H9 (cell line): ENCODE results near the gene FOXF1. TPM values are rescaled to one million over a fixed set of nuclear protein-coding genes. Genes with fewer than 3 reads are reported as not detected.

Experiments
- DNase-seq: peaks from one replicate; pipeline ENCODE4 v3.0.0-alpha.2; 2017
- H2AFZ ChIP-seq: one replicate; pipeline ENCODE4 v1.6.1; 2013; ENCODE audit warnings: mild to moderate bottlenecking, low read length, control low read depth, moderate library complexity
- H2AK5ac ChIP-seq: 2 replicates; pipeline ENCODE4 v1.6.1; 2013; ENCODE audit warnings: low read length, control low read depth, mixed read lengths; ENCODE audit not compliant: insufficient read length
- H2BK120ac ChIP-seq: one replicate; pipeline ENCODE4 v1.6.1; 2013; ENCODE audit warnings: low read depth, mild to moderate bottlenecking, low read length, control low read depth, inconsistent platforms; ENCODE audit not compliant: poor library complexity, severe bottlenecking
- H2BK12ac ChIP-seq: 2 replicates; pipeline ENCODE4 v1.6.1; 2013; ENCODE audit warnings: low read length, control low read depth, mixed read lengths, low read depth; ENCODE audit not compliant: insufficient read length
- H2BK15ac ChIP-seq: 2 replicates; pipeline ENCODE4 v1.6.1; 2013; ENCODE audit warnings: low read depth, low read length, control low read depth
- H2BK20ac ChIP-seq: one replicate; pipeline ENCODE4 v1.6.1; 2013; ENCODE audit warnings: low read depth, mild to moderate bottlenecking, low read length, control low read depth, inconsistent platforms; ENCODE audit not compliant: poor library complexity, severe bottlenecking
- H2BK5ac ChIP-seq: 2 replicates; pipeline ENCODE4 v1.6.1; 2013; ENCODE audit warnings: low read length, control low read depth, mixed read lengths; ENCODE audit not compliant: insufficient read length
- H3K14ac ChIP-seq: 2 replicates; pipeline ENCODE4 v1.6.1; 2013; ENCODE audit warnings: low read length, control low read depth; ENCODE audit not compliant: insufficient read depth
- H3K18ac ChIP-seq: 2 replicates; pipeline ENCODE4 v1.6.1; 2013; ENCODE audit warnings: low read depth, mild to moderate bottlenecking, mixed read lengths, low read length, control low read depth; ENCODE audit not compliant: insufficient read length
- H3K23ac ChIP-seq: 2 replicates; pipeline ENCODE4 v1.6.1; 2013; ENCODE audit warnings: low read length, control low read depth, mixed read lengths, low read depth; ENCODE audit not compliant: insufficient read length
- H3K23me2 ChIP-seq: 2 replicates; pipeline ENCODE4 v1.6.1; 2013; ENCODE audit warnings: low read depth, mild to moderate bottlenecking, mixed read lengths, low read length, control low read depth; ENCODE audit not compliant: insufficient read length, poor library complexity, severe bottlenecking
- H3K27ac ChIP-seq: 2 replicates; pipeline ENCODE4 v1.5.1; 2013; ENCODE audit warnings: low read length, control low read depth, mixed read lengths, low read depth; ENCODE audit not compliant: insufficient read length
- H3K27me3 ChIP-seq: 2 replicates; pipeline ENCODE4 v1.6.1; 2013; ENCODE audit warnings: low read length, control low read depth, inconsistent platforms; ENCODE audit not compliant: insufficient read depth
- H3K4ac ChIP-seq: 2 replicates; pipeline ENCODE4 v1.6.1; 2013; ENCODE audit warnings: low read depth, mild to moderate bottlenecking, control low read depth, inconsistent platforms, low read length, moderate library complexity
- H3K4me1 ChIP-seq: 2 replicates; pipeline ENCODE4 v1.6.1; 2013; ENCODE audit warnings: low read length, control low read depth, inconsistent platforms; ENCODE audit not compliant: insufficient read depth
- H3K4me2 ChIP-seq: 2 replicates; pipeline ENCODE4 v1.6.1; 2013; ENCODE audit warnings: low read length, control low read depth, mixed read lengths; ENCODE audit not compliant: insufficient read length, insufficient read depth
- H3K56ac ChIP-seq: 2 replicates; pipeline ENCODE4 v1.6.1; 2013; ENCODE audit warnings: low read depth, mild to moderate bottlenecking, mixed read lengths, low read length, control low read depth; ENCODE audit not compliant: insufficient read length
- H3K79me1 ChIP-seq: 2 replicates; pipeline ENCODE4 v1.6.1; 2013; ENCODE audit warnings: low read depth, mild to moderate bottlenecking, moderate library complexity, low read length, control low read depth, inconsistent platforms; ENCODE audit not compliant: insufficient read depth, poor library complexity, severe bottlenecking
- H3K79me2 ChIP-seq: 2 replicates; pipeline ENCODE4 v1.6.1; 2013; ENCODE audit warnings: low read length, control low read depth, inconsistent platforms; ENCODE audit not compliant: insufficient read depth
- H3K9ac ChIP-seq: 2 replicates; pipeline ENCODE4 v1.6.1; 2013; ENCODE audit warnings: low read length, control low read depth, mixed read lengths; ENCODE audit not compliant: insufficient read length; ENCODE audit errors: extremely low read depth
- H3K9me3 ChIP-seq: one replicate; pipeline ENCODE4 v1.6.1; 2013; ENCODE audit warnings: low read depth, low read length, inconsistent platforms; ENCODE audit not compliant: control insufficient read depth
- H3T11ph ChIP-seq: one replicate; pipeline ENCODE4 v1.6.1; 2013; ENCODE audit warnings: mild to moderate bottlenecking, low read length, control low read depth, inconsistent platforms
- H4K20me1 ChIP-seq: one replicate; pipeline ENCODE4 v1.6.1; 2013; ENCODE audit not compliant: control insufficient read depth, insufficient read length, insufficient read depth
- H4K5ac ChIP-seq: 2 replicates; pipeline ENCODE4 v1.6.1; 2013; ENCODE audit warnings: low read depth, mild to moderate bottlenecking, mixed read lengths, low read length, control low read depth; ENCODE audit not compliant: insufficient read length
- H4K8ac ChIP-seq: replicated peaks from 2 replicates; pipeline ENCODE4 v1.6.1; 2013; ENCODE audit warnings: low read length, control low read depth, mixed read lengths, low read depth; ENCODE audit not compliant: insufficient read length
- H4K91ac ChIP-seq: 2 replicates; pipeline ENCODE4 v1.6.1; 2013; ENCODE audit warnings: low read depth, mild to moderate bottlenecking, moderate library complexity, mixed read lengths, low read length, control low read depth; ENCODE audit not compliant: insufficient read length
- H3K27ac Mint-ChIP-seq, 3 experiments: 2 replicates in 2 of 3; 3 replicates in 1 of 3; pipeline ENCODE4 v1.8.0; 2020 to 2021; ENCODE audit warnings: mixed read lengths in 3 of 3, mild to moderate bottlenecking in 1 of 3, moderate library complexity in 1 of 3
- H3K27me3 Mint-ChIP-seq: 2 replicates; pipeline ENCODE4 v1.8.0; 2021; ENCODE audit warnings: low read depth, mild to moderate bottlenecking, moderate library complexity, mixed read lengths
- H3K36me3 Mint-ChIP-seq, 3 experiments: 2 replicates in 2 of 3; 3 replicates in 1 of 3; pipeline ENCODE4 v1.8.0; 2020 to 2021; ENCODE audit warnings: low read depth in 3 of 3, mixed read lengths in 3 of 3; ENCODE audit not compliant: insufficient read depth in 1 of 3
- H3K4me1 Mint-ChIP-seq, 2 experiments: 2 replicates each; pipeline ENCODE4 v1.8.0; 2020; ENCODE audit warnings: mixed read lengths in 2 of 2
- H3K4me3 Mint-ChIP-seq, 2 experiments: 2 replicates in 1 of 2; 3 replicates in 1 of 2; pipeline ENCODE4 v1.8.0; 2020 to 2021; ENCODE audit warnings: mild to moderate bottlenecking in 2 of 2, mixed read lengths in 2 of 2, moderate library complexity in 1 of 2
- H3K9me3 Mint-ChIP-seq, 2 experiments: 2 replicates in 1 of 2; 3 replicates in 1 of 2; pipeline ENCODE4 v1.8.0; 2020; ENCODE audit warnings: mild to moderate bottlenecking in 2 of 2, mixed read lengths in 2 of 2, moderate library complexity in 1 of 2
- WGBS: extraction: QIAGEN DNeasy Blood & Tissue Kit; methylation state at CpG from one replicate; pipeline ENCODE4 v1.1.7; 2013; ENCODE audit warnings: missing lambda C conversion rate, low lambda C conversion rate, mixed read lengths; ENCODE audit not compliant: insufficient read length; ENCODE audit errors: extremely low coverage; 5-methylcytosine and 5-hydroxymethylcytosine counted together
- total RNA-seq: library from RNA; stranded (reverse); gene quantifications from 2 replicates; pipeline ENCODE4 v1.2.1, GENCODE V29; 2021
- TF ChIP-seq, protein P1 (sequence below): fragments of 200-600 bp; sonication (generic); conservative IDR thresholded peaks from 3 replicates; pipeline ENCODE4 v1.8.0; 2021; ENCODE audit warnings: antibody characterized with exemption, mild to moderate bottlenecking

FOXF1 gene
- total RNA-seq, 1 experiment from 2014 or later: not detected

DNA sequence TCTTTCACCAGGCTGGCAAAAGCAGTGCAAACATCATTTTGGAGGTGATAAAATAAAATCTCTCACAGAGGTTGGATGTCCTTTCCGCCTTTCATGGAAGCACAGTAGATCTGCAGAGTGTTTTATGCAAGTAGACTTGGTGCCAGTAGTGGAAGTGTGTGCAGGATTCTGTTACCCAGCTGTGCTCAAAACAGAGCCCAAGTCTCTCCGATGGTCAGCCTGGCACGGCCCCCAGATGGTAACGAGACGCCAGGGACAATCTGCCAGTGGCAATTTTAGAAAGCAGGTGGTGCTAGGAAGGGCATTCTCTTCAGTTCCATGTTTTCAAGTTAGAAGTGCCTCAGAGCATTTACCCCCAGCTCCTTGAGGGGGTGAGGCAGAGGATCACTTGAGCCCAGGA lies 46.2 kb downstream of the FOXF1 start:
- H3K4me1 Mint-ChIP-seq: peaks cover 0 to 11% of the 10 kb centered on the region in 2 experiments; a peak in 2 of 4 replicates
- H3K23ac ChIP-seq: no peak overlapping the region
- no peak overlapping the region for H3K4me2 ChIP-seq
- no peak overlapping the region for H2BK5ac ChIP-seq
- no peaks in the 10 kb centered on the region for H3K4me1 ChIP-seq
- H3K9me3 Mint-ChIP-seq: no peaks in the 10 kb centered on the region; a peak in 1 of 5 replicates
- H3K9ac ChIP-seq: no peak overlapping the region
- no peak overlapping the region for H4K8ac ChIP-seq
- H2BK20ac ChIP-seq: no peak overlapping the region
- H3K18ac ChIP-seq: no peak overlapping the region
- H3K27me3 ChIP-seq: no peaks in the 10 kb centered on the region
- no peaks in the 10 kb centered on the region for H3K79me2 ChIP-seq
- H2BK15ac ChIP-seq: no peak overlapping the region
- no peak overlapping the region for H3K27ac ChIP-seq
- no CpG with 5 or more reads among the region's 5 CpGs for WGBS
- H2BK120ac ChIP-seq: no peak overlapping the region
- no peak overlapping the region for H4K91ac ChIP-seq
- no peak overlapping the region for H4K5ac ChIP-seq
- H3K9me3 ChIP-seq: no peaks in the 10 kb centered on the region
- H3K27me3 Mint-ChIP-seq: peaks cover 4% of the 10 kb centered on the region
- no peak overlapping the region for H3K4ac ChIP-seq
- H3K23me2 ChIP-seq: peaks cover 6% of the 10 kb centered on the region
- no peak overlapping the region for H2BK12ac ChIP-seq
- H3K4me3 Mint-ChIP-seq: no peak overlapping the region
- H3K14ac ChIP-seq: no peak overlapping the region
- no peaks in the 10 kb centered on the region for H3K36me3 Mint-ChIP-seq
- no peak for DNase-seq
- TF ChIP-seq, protein P1, sequence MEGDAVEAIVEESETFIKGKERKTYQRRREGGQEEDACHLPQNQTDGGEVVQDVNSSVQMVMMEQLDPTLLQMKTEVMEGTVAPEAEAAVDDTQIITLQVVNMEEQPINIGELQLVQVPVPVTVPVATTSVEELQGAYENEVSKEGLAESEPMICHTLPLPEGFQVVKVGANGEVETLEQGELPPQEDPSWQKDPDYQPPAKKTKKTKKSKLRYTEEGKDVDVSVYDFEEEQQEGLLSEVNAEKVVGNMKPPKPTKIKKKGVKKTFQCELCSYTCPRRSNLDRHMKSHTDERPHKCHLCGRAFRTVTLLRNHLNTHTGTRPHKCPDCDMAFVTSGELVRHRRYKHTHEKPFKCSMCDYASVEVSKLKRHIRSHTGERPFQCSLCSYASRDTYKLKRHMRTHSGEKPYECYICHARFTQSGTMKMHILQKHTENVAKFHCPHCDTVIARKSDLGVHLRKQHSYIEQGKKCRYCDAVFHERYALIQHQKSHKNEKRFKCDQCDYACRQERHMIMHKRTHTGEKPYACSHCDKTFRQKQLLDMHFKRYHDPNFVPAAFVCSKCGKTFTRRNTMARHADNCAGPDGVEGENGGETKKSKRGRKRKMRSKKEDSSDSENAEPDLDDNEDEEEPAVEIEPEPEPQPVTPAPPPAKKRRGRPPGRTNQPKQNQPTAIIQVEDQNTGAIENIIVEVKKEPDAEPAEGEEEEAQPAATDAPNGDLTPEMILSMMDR: no peak
- no peak overlapping the region for H2AK5ac ChIP-seq
- no peak overlapping the region for H2AFZ ChIP-seq
- no peak overlapping the region for H3T11ph ChIP-seq
- H4K20me1 ChIP-seq: no peaks in the 10 kb centered on the region
- no peak overlapping the region; a peak in 1 of 7 replicates for H3K27ac Mint-ChIP-seq
- no peak overlapping the region for H3K56ac ChIP-seq
- H3K79me1 ChIP-seq: no peaks in the 10 kb centered on the region
